Keratinocyte (primary cell): ENCODE data around the gene NAA16.

ENCODE experiments used
- EZH2 ChIP-seq: IDR thresholded peaks from one replicate; pipeline ENCODE4 v1.6.1; 2012; ENCODE audit warnings: inconsistent platforms, mild to moderate bottlenecking, low read length, moderate library complexity
- TF ChIP-seq, protein P1 (sequence below), 3 experiments: IDR thresholded peaks in 1 of 3; conservative IDR thresholded peaks in 1 of 3; optimal IDR thresholded peaks in 1 of 3; 2 replicates in 2 of 3; 3 replicates in 1 of 3; pipeline versions ENCODE3 to v1.5.1; 2011; ENCODE audit warnings: low read length in 3 of 3, mild to moderate bottlenecking in 3 of 3, moderate library complexity in 2 of 3, control low read depth in 1 of 3, inconsistent platforms in 1 of 3; ENCODE audit not compliant: insufficient read depth in 2 of 3; ENCODE audit errors: extremely low read depth in 1 of 3

DNA sequence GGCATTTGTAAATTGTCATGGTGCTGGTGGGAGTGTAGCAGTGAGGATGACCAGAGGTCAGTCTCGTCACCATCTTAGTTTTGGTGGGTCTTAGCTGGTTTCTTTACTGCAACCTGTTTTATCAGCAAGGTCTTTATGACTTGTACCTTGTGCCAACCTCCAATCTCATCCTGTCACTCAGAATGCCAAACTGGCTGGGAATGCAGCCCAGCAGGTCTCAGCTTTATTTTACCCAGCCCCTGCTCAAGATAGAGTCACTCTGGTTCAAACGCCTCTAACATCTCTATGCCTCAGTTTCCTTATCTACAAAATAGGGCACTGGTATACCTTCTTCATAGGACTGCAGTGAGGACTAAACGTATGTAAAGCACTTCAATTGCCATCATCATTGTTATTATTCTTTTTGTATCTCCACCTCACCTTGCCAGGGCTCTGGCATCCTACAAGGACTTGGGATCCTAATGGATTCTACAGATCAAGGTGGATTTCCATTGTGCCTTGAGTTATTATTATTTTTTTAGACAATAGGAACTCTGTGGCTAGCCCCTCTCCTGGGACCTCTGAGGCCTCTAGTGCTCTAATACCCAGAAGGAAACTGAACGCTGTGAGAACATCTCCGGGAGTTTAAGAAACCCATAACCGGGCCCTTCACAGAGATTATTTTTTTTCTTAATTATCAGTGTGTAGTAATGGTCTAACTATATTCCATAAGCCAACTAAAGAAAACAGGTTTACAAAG is 77.2 kb downstream of the NAA16 start:
- TF ChIP-seq, protein P1, sequence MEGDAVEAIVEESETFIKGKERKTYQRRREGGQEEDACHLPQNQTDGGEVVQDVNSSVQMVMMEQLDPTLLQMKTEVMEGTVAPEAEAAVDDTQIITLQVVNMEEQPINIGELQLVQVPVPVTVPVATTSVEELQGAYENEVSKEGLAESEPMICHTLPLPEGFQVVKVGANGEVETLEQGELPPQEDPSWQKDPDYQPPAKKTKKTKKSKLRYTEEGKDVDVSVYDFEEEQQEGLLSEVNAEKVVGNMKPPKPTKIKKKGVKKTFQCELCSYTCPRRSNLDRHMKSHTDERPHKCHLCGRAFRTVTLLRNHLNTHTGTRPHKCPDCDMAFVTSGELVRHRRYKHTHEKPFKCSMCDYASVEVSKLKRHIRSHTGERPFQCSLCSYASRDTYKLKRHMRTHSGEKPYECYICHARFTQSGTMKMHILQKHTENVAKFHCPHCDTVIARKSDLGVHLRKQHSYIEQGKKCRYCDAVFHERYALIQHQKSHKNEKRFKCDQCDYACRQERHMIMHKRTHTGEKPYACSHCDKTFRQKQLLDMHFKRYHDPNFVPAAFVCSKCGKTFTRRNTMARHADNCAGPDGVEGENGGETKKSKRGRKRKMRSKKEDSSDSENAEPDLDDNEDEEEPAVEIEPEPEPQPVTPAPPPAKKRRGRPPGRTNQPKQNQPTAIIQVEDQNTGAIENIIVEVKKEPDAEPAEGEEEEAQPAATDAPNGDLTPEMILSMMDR (optimal IDR thresholded peaks at IDR 0.05 in 1 of 3, IDR thresholded peaks at IDR 0.05 in 1 of 3, conservative IDR thresholded peaks at IDR 0.05 in 1 of 3; ENCODE audit: extremely low read depth in 1 of 3, insufficient read depth in 2 of 3, low read length in 3 of 3): no peak
- no peak for TF ChIP-seq EZH2
